T-cell (primary cell): ENCODE data around the gene CAMKK1. TPM values are rescaled to one million over a fixed set of nuclear protein-coding genes. Genes with fewer than 3 reads are reported as not detected.

ENCODE experiments used
- ATAC-seq, 4 experiments: fragments of 200-7000 bp in 3 of 4; fragments of 150-1000 bp in 1 of 4; cut with Tn5 transposase; replicated peaks in 1 of 4; 1 replicate in 3 of 4; 2 replicates in 1 of 4; pipeline ENCODE4 v1.10.0; 2021; ENCODE audit warnings: moderate library complexity in 3 of 4, mild to moderate bottlenecking in 2 of 4, moderate number of reproducible peaks in 1 of 4
- CTCF ChIA-PET, 2 donors: fragments of 300-600 bp; sonication (Branson Sonifier 250); formaldehyde crosslinking; loops; one replicate each; lab custom pipeline; 2022; ENCODE audit warnings: antibody characterized with exemption in 2 of 2; lab: Charles Lee
- POLR2A ChIA-PET, 2 donors: fragments of 300-600 bp; sonication (Branson Sonifier 250); formaldehyde crosslinking; loops; one replicate each; lab custom pipeline; 2022; ENCODE audit warnings: antibody characterized with exemption in 2 of 2; lab: Charles Lee
- DNase-seq, 35 experiments: peaks; one replicate each; pipeline versions ENCODE4 v3.0.0 to v3.0.0-alpha.2; 2013 to 2023
- H3K27ac ChIP-seq: one replicate; pipeline ENCODE4 v1.5.1; 2013; ENCODE audit warnings: low read length
- H3K27me3 ChIP-seq, 2 experiments: replicated peaks in 1 of 2; 1 replicate in 1 of 2; 2 replicates in 1 of 2; pipeline versions ENCODE4 v1.6.1 to v1.7.0; 2013; ENCODE audit warnings: low read length in 1 of 2, mixed read lengths in 1 of 2; ENCODE audit not compliant: control insufficient read depth in 2 of 2, insufficient read depth in 2 of 2; ENCODE audit errors: extremely low read depth in 1 of 2
- H3K36me3 ChIP-seq, 2 donors: 1 replicate in 1 of 2; 2 replicates in 1 of 2; pipeline versions ENCODE4 v1.6.1 to v1.7.0; 2013; ENCODE audit warnings: low read length in 1 of 2; ENCODE audit not compliant: control insufficient read depth in 2 of 2, insufficient read depth in 1 of 2; ENCODE audit errors: extremely low read depth in 1 of 2
- H3K4me1 ChIP-seq, 2 experiments: 1 replicate in 1 of 2; 2 replicates in 1 of 2; pipeline versions ENCODE4 v1.6.1 to v1.7.0; 2013; ENCODE audit warnings: low read length in 2 of 2, mixed read lengths in 1 of 2; ENCODE audit not compliant: insufficient read depth in 2 of 2, control insufficient read depth in 1 of 2; ENCODE audit errors: extremely low read depth in 1 of 2
- H3K4me3 ChIP-seq, 2 donors: 1 replicate in 1 of 2; 2 replicates in 1 of 2; pipeline versions ENCODE4 v1.5.1 to v1.7.0; 2013; ENCODE audit warnings: mild to moderate bottlenecking in 2 of 2, low read length in 1 of 2, moderate library complexity in 1 of 2; ENCODE audit not compliant: control insufficient read depth in 1 of 2; ENCODE audit errors: extremely low read depth in 1 of 2
- H3K9me3 ChIP-seq: 2 replicates; pipeline ENCODE4 v1.7.0; 2013
- H3K27ac Mint-ChIP-seq, 2 donors: one replicate each; pipeline ENCODE4 v1.8.0; 2020 to 2021; ENCODE audit warnings: mild to moderate bottlenecking in 2 of 2, mixed read lengths in 2 of 2
- H3K27me3 Mint-ChIP-seq, 2 donors: one replicate each; pipeline ENCODE4 v1.8.0; 2021 to 2022; ENCODE audit warnings: mixed read lengths in 2 of 2
- H3K36me3 Mint-ChIP-seq: one replicate; pipeline ENCODE4 v1.8.0; 2021; ENCODE audit warnings: mixed read lengths
- H3K4me1 Mint-ChIP-seq, 3 donors: one replicate each; pipeline ENCODE4 v1.8.0; 2020 to 2022; ENCODE audit warnings: mixed read lengths in 3 of 3, mild to moderate bottlenecking in 1 of 3
- H3K4me3 Mint-ChIP-seq, 3 donors: one replicate each; pipeline ENCODE4 v1.8.0; 2020 to 2022; ENCODE audit warnings: mild to moderate bottlenecking in 3 of 3, mixed read lengths in 3 of 3, moderate library complexity in 3 of 3
- H3K9me3 Mint-ChIP-seq, 3 donors: one replicate each; pipeline ENCODE4 v1.8.0; 2020 to 2022; ENCODE audit warnings: mixed read lengths in 3 of 3
- WGBS: methylation state at CpG from one replicate; pipeline ENCODE4 v1.1.5; 2013; ENCODE audit warnings: missing lambda C conversion rate; ENCODE audit not compliant: insufficient coverage; 5-methylcytosine and 5-hydroxymethylcytosine counted together
- total RNA-seq, 35 experiments: library from RNA in 6 of 35; stranded (reverse) in 6 of 35; fragments of 120-200 nt in 1 of 35; gene quantifications; one replicate each; pipeline versions ENCODE4 v1.2.1 to v1.2.4 and lab custom pipeline; 2013 to 2026

The CAMKK1 gene
- total RNA-seq, 5 donors from 2014 or later (not counting 1 experiment from before 2014, with no cell fraction given) = 5.3 to 11.0 (median 6.0) TPM

- Mint-ChIP-seq H3K27me3 (no peaks in the 10 kb centered on the region), H3K4me1 (peaks cover 3 to 8% (median 7%) of the 10 kb centered on the region in 3 donors), H3K9me3 (no peaks in the 10 kb centered on the region), H3K4me3 (no peak overlapping the region), H3K27ac (no peak overlapping the region), H3K36me3 (peaks cover 52% of the 10 kb centered on the region)
- H3K27ac ChIP-seq = no peak overlapping the region
- POLR2A ChIA-PET = interaction anchor here in 1 of 2 donors (0.7 kb wide), 1 partner anchor 90 kb away, joined by 4 read pairs; no protein-coding TSS in a partner anchor
- CTCF ChIA-PET = interaction anchor here (0.7 to 6.2 kb wide), 12 partner anchors 11 to 1712 kb away, joined by 3 to 109 read pairs (median 4); no protein-coding TSS in a partner anchor
- peaks cover 0 to 55% of the 10 kb centered on the region in 2 donors for H3K36me3 ChIP-seq
- DNase-seq (peak; percentile 24 to 86 (median 63)), ATAC-seq (peak in 2 of 4 experiments; percentile 56 to 62)
- no peaks in the 10 kb centered on the region for H3K4me1 ChIP-seq
- no peaks in the 10 kb centered on the region for H3K9me3 ChIP-seq
- WGBS = no CpG with 5 or more reads among the region's 6 CpGs
- H3K4me3 ChIP-seq = no peak overlapping the region
- no peaks in the 10 kb centered on the region for H3K27me3 ChIP-seq
Observed at GRCh38 chr17:3827124-3827773, 65.6 kb downstream of the CAMKK1 start.

- Mint-ChIP-seq H3K9me3 (no peaks in the 10 kb centered on the region), H3K4me3 (no peak overlapping the region), H3K27ac (no peak overlapping the region), H3K4me1 (peaks cover 3 to 8% (median 7%) of the 10 kb centered on the region in 3 donors), H3K36me3 (peaks cover 60% of the 10 kb centered on the region), H3K27me3 (no peaks in the 10 kb centered on the region)
- Histone ChIP-seq H3K4me1 (no peaks in the 10 kb centered on the region), H3K27ac (no peak overlapping the region), H3K36me3 (peaks cover 3 to 64% of the 10 kb centered on the region in 2 donors), H3K4me3 (no peak overlapping the region), H3K9me3 (no peaks in the 10 kb centered on the region), H3K27me3 (no peaks in the 10 kb centered on the region)
- POLR2A ChIA-PET = no interaction called here
- no peak for DNase-seq
- 100% methylated on average over 1 of the region's 4 CpGs for WGBS
- no peak for ATAC-seq
- CTCF ChIA-PET = interaction anchor here (0.6 to 6.2 kb wide), 7 partner anchors 11 to 1059 kb away, joined by 3 to 109 read pairs (median 5); no protein-coding TSS in a partner anchor
Observed at GRCh38 chr17:3826191-3826590, 66.7 kb downstream of the CAMKK1 start.

- H3K9me3 ChIP-seq = no peaks in the 10 kb centered on the region
- H3K4me3 ChIP-seq = no peak overlapping the region
- Mint-ChIP-seq H3K9me3 (no peaks in the 10 kb centered on the region), H3K4me3 (no peak overlapping the region), H3K27me3 (no peaks in the 10 kb centered on the region), H3K27ac (no peak overlapping the region), H3K4me1 (peaks cover 0 to 2% (median 0%) of the 10 kb centered on the region in 3 donors), H3K36me3 (peaks cover 59% of the 10 kb centered on the region)
- ChIA-PET POLR2A (no interaction called here), CTCF (interaction anchor here in 1 of 2 donors (0.6 kb wide), 1 partner anchor 995 kb away, joined by 5 read pairs; no protein-coding TSS in a partner anchor)
- peaks cover 13 to 74% of the 10 kb centered on the region in 2 donors for H3K36me3 ChIP-seq
- no peak for ATAC-seq
- H3K27ac ChIP-seq = no peak overlapping the region
- H3K4me1 ChIP-seq = no peaks in the 10 kb centered on the region
- 97% methylated on average over 4 of the region's 9 CpGs for WGBS
- no peak for DNase-seq
- H3K27me3 ChIP-seq = no peaks in the 10 kb centered on the region
Observed at GRCh38 chr17:3821101-3821500, 71.8 kb downstream of the CAMKK1 start.

- no peak overlapping the region for H3K27ac ChIP-seq
- no peaks in the 10 kb centered on the region for H3K9me3 ChIP-seq
- H3K27me3 ChIP-seq = no peaks in the 10 kb centered on the region
- peaks cover 17 to 83% of the 10 kb centered on the region in 2 donors for H3K36me3 ChIP-seq
- Mint-ChIP-seq H3K36me3 (peaks cover 59% of the 10 kb centered on the region), H3K27me3 (no peaks in the 10 kb centered on the region), H3K4me1 (no peaks in the 10 kb centered on the region), H3K27ac (peak overlapping the region in 1 of 2 donors; percentile 16), H3K9me3 (no peaks in the 10 kb centered on the region), H3K4me3 (no peak overlapping the region)
- POLR2A ChIA-PET = no interaction called here
- 94% methylated on average over 6 of the region's 6 CpGs for WGBS
- CTCF ChIA-PET = no interaction called here
- ATAC-seq (no peak), DNase-seq (no peak)
- no peak overlapping the region for H3K4me3 ChIP-seq
- no peaks in the 10 kb centered on the region for H3K4me1 ChIP-seq
Observed at GRCh38 chr17:3818786-3819185, 74.1 kb downstream of the CAMKK1 start.

GRCh38 chr17:3817851-3818605 is 74.8 kb downstream of the CAMKK1 start:
- no peaks in the 10 kb centered on the region for H3K27me3 ChIP-seq
- H3K27ac ChIP-seq = no peak overlapping the region
- no peak overlapping the region for H3K4me3 ChIP-seq
- peaks cover 22 to 82% of the 10 kb centered on the region in 2 donors for H3K36me3 ChIP-seq
- peaks cover 59% of the 10 kb centered on the region for H3K36me3 Mint-ChIP-seq
- no peak for DNase-seq
- H3K4me1 ChIP-seq = no peaks in the 10 kb centered on the region
- no peak overlapping the region for H3K4me3 Mint-ChIP-seq
- no peaks in the 10 kb centered on the region for H3K4me1 Mint-ChIP-seq
- ChIA-PET CTCF (interaction anchor here in 1 of 2 donors (1.2 kb wide), 1 partner anchor 79 kb away, joined by 4 read pairs; no protein-coding TSS in a partner anchor), POLR2A (no interaction called here)
- WGBS = 97% methylated on average over 10 of the region's 12 CpGs
- H3K9me3 ChIP-seq = no peaks in the 10 kb centered on the region
- no peaks in the 10 kb centered on the region for H3K9me3 Mint-ChIP-seq
- no peak for ATAC-seq
- H3K27me3 Mint-ChIP-seq = no peaks in the 10 kb centered on the region
- no peak overlapping the region for H3K27ac Mint-ChIP-seq

- ATAC-seq (no peak), DNase-seq (no peak)
- H3K4me3 Mint-ChIP-seq = no peak overlapping the region
- no peak overlapping the region for H3K27ac Mint-ChIP-seq
- POLR2A ChIA-PET = interaction anchor here in 1 of 2 donors (0.6 kb wide), 1 partner anchor 9 kb away, joined by 6 read pairs; no protein-coding TSS in a partner anchor
- Histone ChIP-seq H3K27ac (no peak overlapping the region), H3K4me3 (no peak overlapping the region), H3K9me3 (no peaks in the 10 kb centered on the region), H3K27me3 (no peaks in the 10 kb centered on the region), H3K4me1 (no peaks in the 10 kb centered on the region), H3K36me3 (peaks cover 22 to 83% of the 10 kb centered on the region in 2 donors)
- no peaks in the 10 kb centered on the region for H3K27me3 Mint-ChIP-seq
- 96% methylated on average over 5 of the region's 7 CpGs for WGBS
- no peaks in the 10 kb centered on the region for H3K9me3 Mint-ChIP-seq
- H3K4me1 Mint-ChIP-seq = no peaks in the 10 kb centered on the region
- peaks cover 57% of the 10 kb centered on the region for H3K36me3 Mint-ChIP-seq
- CTCF ChIA-PET = interaction anchor here in 1 of 2 donors (0.6 kb wide), 1 partner anchor 61 kb away, joined by 5 read pairs; no protein-coding TSS in a partner anchor
Observed at GRCh38 chr17:3815925-3816324, 76.9 kb downstream of the CAMKK1 start.
